MM.1S (cell line): Measurements from ENCODE around the gene POLR3A.

Experiments used
- EZH2 ChIP-seq: fragments of 300-600 bp; sonication (generic); optimal IDR thresholded peaks from 2 replicates; pipeline ENCODE3; 2017; ENCODE audit warnings: low read depth, mild to moderate bottlenecking, antibody characterized with exemption, low read length, mixed read lengths
- EZH2phosphoT487 ChIP-seq: fragments of 300-600 bp; sonication (generic); IDR thresholded peaks from 2 replicates; pipeline ENCODE4 v1.6.1; 2018; ENCODE audit warnings: antibody characterized with exemption, low read length
- TF ChIP-seq, protein P1 (sequence below): fragments of 300-600 bp; sonication (generic); IDR thresholded peaks from 2 replicates; pipeline ENCODE4 v1.5.1; 2016; ENCODE audit warnings: antibody characterized with exemption, low read length, mixed read lengths

DNA sequence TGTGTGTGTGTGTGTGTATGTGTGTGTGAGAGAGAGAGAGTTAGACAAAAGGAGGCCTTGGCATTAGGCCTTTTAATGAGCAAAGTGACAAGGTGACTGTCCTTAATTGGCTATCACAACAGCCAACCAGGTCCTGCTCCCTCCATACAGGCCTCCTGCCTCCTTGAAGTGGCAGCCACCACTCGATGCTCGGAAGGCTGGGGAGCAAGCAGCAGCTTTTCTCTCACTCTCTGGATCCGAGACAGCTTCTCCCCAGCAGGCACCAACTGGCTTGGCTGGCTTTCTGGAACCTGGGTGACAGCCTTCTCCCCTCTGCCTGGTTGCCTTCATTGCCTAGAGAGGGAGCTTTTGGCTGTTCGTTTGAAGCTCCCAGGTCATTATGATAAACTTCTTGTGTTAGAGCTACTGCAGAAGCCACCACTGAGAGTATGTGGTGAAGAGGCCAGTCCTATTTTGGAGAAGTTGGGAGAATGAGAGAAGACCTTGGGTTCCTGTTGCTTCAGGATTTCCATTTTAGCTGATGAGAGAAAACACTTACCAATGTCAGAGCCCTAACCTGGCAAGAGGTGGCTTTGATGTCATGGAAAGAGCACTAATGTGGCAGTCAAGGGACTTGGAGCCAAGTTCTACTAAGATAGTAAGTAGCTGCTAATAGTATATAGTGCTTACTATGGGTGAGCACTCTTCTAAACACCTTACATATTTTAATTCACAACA, 42.0 kb upstream of the POLR3A start:
- TF ChIP-seq, protein P1, sequence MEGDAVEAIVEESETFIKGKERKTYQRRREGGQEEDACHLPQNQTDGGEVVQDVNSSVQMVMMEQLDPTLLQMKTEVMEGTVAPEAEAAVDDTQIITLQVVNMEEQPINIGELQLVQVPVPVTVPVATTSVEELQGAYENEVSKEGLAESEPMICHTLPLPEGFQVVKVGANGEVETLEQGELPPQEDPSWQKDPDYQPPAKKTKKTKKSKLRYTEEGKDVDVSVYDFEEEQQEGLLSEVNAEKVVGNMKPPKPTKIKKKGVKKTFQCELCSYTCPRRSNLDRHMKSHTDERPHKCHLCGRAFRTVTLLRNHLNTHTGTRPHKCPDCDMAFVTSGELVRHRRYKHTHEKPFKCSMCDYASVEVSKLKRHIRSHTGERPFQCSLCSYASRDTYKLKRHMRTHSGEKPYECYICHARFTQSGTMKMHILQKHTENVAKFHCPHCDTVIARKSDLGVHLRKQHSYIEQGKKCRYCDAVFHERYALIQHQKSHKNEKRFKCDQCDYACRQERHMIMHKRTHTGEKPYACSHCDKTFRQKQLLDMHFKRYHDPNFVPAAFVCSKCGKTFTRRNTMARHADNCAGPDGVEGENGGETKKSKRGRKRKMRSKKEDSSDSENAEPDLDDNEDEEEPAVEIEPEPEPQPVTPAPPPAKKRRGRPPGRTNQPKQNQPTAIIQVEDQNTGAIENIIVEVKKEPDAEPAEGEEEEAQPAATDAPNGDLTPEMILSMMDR, result no peak
- TF ChIP-seq EZH2 (no peak), EZH2phosphoT487 (no peak)
